GM12878 (cell line): Measurements from ENCODE around the gene CLUH. TPM values are rescaled to one million over a fixed set of nuclear protein-coding genes. Genes with fewer than 3 reads are reported as not detected.

Source experiments
- ATAC-seq: fragments of 200-7000 bp; cut with Tn5 transposase; 3 replicates; pipeline ENCODE4 v1.9.1; 2020; ENCODE audit warnings: mild to moderate bottlenecking, moderate library complexity
- BruUV-seq: library from RNA; stranded (reverse); fragments of 400-500 nt; replicated peaks from 2 replicates; lab custom pipeline; 2021; lab: Mats Ljungman, UMichigan
- CTCF ChIA-PET: fragments of 300-600 bp; sonication (Branson Sonifier 250); formaldehyde crosslinking; extraction: SDS; loops from one replicate; lab custom pipeline; 2021; ENCODE audit warnings: inconsistent platforms; lab: Yijun Ruan, JAX
- POLR2A ChIA-PET: fragments of 350-600 bp; formaldehyde crosslinking; extraction: SDS; loops from one replicate; lab custom pipeline; 2021; ENCODE audit warnings: inconsistent platforms; lab: Charles Lee
- RAD21 ChIA-PET: fragments of 300-600 bp; sonication (Branson Sonifier 250); formaldehyde crosslinking; loops from one replicate; lab custom pipeline; 2023; ENCODE audit warnings: antibody characterized with exemption; ENCODE audit not compliant: unreplicated experiment; lab: Charles Lee
- SMC1A ChIA-PET: fragments of 300-600 bp; sonication (Branson Sonifier 250); formaldehyde crosslinking; loops from one replicate; lab custom pipeline; 2023; ENCODE audit not compliant: unreplicated experiment, uncharacterized antibody; lab: Charles Lee
- DNase-seq: peaks from one replicate; pipeline ENCODE4 v3.0.0-alpha.2; 2011; ENCODE audit warnings: low read depth, low spot score
- FAIRE-seq: peaks from 3 replicates; lab custom pipeline; 2011; peaks lifted over from hg19 to GRCh38; lab: Jason Lieb, UNC
- H2AFZ ChIP-seq: 2 replicates; pipeline ENCODE4 v1.6.0; 2011; ENCODE audit warnings: low read depth, low read length, control low read depth; ENCODE audit not compliant: control insufficient read depth
- H3K27ac ChIP-seq: 2 replicates; pipeline ENCODE4 v1.5.1; 2011; ENCODE audit warnings: control low read depth; ENCODE audit not compliant: control insufficient read depth, insufficient read depth
- H3K27me3 ChIP-seq, 2 experiments: replicated peaks in 1 of 2; 2 replicates each; pipeline versions ENCODE4 v1.6.0 to v1.6.1; 2011; ENCODE audit warnings: low read length in 1 of 2; ENCODE audit not compliant: control insufficient read depth in 2 of 2, insufficient read depth in 2 of 2
- H3K36me3 ChIP-seq, 2 experiments: 2 replicates each; pipeline ENCODE4 v1.5.1; 2011; ENCODE audit warnings: low read length in 1 of 2; ENCODE audit not compliant: control insufficient read depth in 2 of 2, insufficient read depth in 2 of 2
- H3K4me1 ChIP-seq: 2 replicates; pipeline ENCODE4 v1.6.1; 2011; ENCODE audit warnings: mild to moderate bottlenecking, low read length, moderate library complexity, mixed read lengths; ENCODE audit not compliant: control insufficient read depth, insufficient read depth
- H3K4me2 ChIP-seq: 2 replicates; pipeline ENCODE4 v1.6.0; 2011; ENCODE audit warnings: control low read depth; ENCODE audit not compliant: control insufficient read depth, insufficient read depth
- H3K4me3 ChIP-seq: fragments of 200-600 bp; sonication (generic); 2 replicates; pipeline ENCODE4 v1.5.1; 2016
- H3K79me2 ChIP-seq: 2 replicates; pipeline ENCODE4 v1.6.0; 2011; ENCODE audit warnings: low read length; ENCODE audit not compliant: control insufficient read depth, insufficient read depth
- H3K9ac ChIP-seq: 2 replicates; pipeline ENCODE4 v1.8.0; 2011; ENCODE audit warnings: low read length, control low read depth, mixed read lengths; ENCODE audit not compliant: control insufficient read depth, insufficient read depth
- H3K9me3 ChIP-seq: replicated peaks from 3 replicates; pipeline ENCODE4 v1.5.1; 2011; ENCODE audit warnings: mild to moderate bottlenecking, low read length; ENCODE audit not compliant: control insufficient read depth, insufficient read depth
- H4K20me1 ChIP-seq: 2 replicates; pipeline ENCODE4 v1.6.0; 2011; ENCODE audit not compliant: control insufficient read depth, insufficient read depth
- BRCA1 ChIP-seq: IDR thresholded peaks from 2 replicates; pipeline ENCODE4 v1.6.1; 2011; ENCODE audit warnings: low read depth, low read length, improper control_type of control experiment
- SMARCA5 ChIP-seq: fragments of 450-650 bp; IDR thresholded peaks from 2 replicates; pipeline ENCODE4 v1.6.1; 2017; ENCODE audit warnings: mild to moderate bottlenecking
- WGBS: methylation state at CpG from one replicate; pipeline ENCODE4 v1.1.6; 2016; ENCODE audit warnings: low lambda C conversion rate; ENCODE audit not compliant: insufficient replicate concordance, insufficient coverage; ENCODE audit errors: missing lambda C conversion rate; 5-methylcytosine and 5-hydroxymethylcytosine counted together
- in situ Hi-C: fragments of 300-500 bp; cut with MboI; formaldehyde crosslinking; loops from 9 replicates; pipeline ENCODE4 v1.14.3; 2018; ENCODE audit warnings: mixed read lengths
- intact Hi-C: fragments of 100-400 bp; cut with micrococcal nuclease; formaldehyde crosslinking; loops from one replicate; pipeline ENCODE4 v1.14.2; 2022; ENCODE audit not compliant: unreplicated experiment
- polyA plus RNA-seq, 11 experiments: library from polyadenylated mRNA; depleted of rRNA in 4 of 11; unstranded in 6 of 11; stranded (reverse) in 5 of 11; fragments of >200 nt; fragmentation: Nextera tagmentation in 4 of 11; fragmentation: Illumina TruSeq in 1 of 11; extraction: Ambion mirVana in 4 of 11; extraction: Trizol in 1 of 11; gene quantifications; 1 replicate in 1 of 11; 2 replicates in 10 of 11; pipeline versions ENCODE4 v1.2.1 to v1.2.3, GENCODE V29; 2011 to 2016; ENCODE audit warnings: inconsistent platforms in 2 of 11, missing spikeins in 2 of 11, low read depth in 1 of 11
- total RNA-seq, 4 experiments: library from RNA; depleted of rRNA in 3 of 4; stranded (reverse); fragments of >200 nt in 3 of 4; fragmentation: Illumina TruSeq in 1 of 4; extraction: Trizol in 1 of 4; gene quantifications; 2 replicates each; pipeline versions ENCODE4 v1.2.1 to v1.2.3, GENCODE V29; 2013 to 2021
- TF ChIP-seq, protein P1 (sequence below): fragments of 450-650 bp; IDR thresholded peaks from 2 replicates; pipeline ENCODE4 v1.6.1; 2018; ENCODE audit warnings: borderline replicate concordance, mild to moderate bottlenecking; ENCODE audit not compliant: partially characterized antibody
- TF ChIP-seq, protein P2 (sequence below): IDR thresholded peaks from 2 replicates; pipeline ENCODE4 v1.6.1; 2012; ENCODE audit warnings: low read depth, low read length, improper control_type of control experiment

The CLUH gene
- total and polyA plus RNA-seq, 10 of the 15 experiments (the other 5 are each of a cell fraction or from before 2014, with no cell fraction given): 0.11 to 147 (median 60.2) TPM

DNA sequence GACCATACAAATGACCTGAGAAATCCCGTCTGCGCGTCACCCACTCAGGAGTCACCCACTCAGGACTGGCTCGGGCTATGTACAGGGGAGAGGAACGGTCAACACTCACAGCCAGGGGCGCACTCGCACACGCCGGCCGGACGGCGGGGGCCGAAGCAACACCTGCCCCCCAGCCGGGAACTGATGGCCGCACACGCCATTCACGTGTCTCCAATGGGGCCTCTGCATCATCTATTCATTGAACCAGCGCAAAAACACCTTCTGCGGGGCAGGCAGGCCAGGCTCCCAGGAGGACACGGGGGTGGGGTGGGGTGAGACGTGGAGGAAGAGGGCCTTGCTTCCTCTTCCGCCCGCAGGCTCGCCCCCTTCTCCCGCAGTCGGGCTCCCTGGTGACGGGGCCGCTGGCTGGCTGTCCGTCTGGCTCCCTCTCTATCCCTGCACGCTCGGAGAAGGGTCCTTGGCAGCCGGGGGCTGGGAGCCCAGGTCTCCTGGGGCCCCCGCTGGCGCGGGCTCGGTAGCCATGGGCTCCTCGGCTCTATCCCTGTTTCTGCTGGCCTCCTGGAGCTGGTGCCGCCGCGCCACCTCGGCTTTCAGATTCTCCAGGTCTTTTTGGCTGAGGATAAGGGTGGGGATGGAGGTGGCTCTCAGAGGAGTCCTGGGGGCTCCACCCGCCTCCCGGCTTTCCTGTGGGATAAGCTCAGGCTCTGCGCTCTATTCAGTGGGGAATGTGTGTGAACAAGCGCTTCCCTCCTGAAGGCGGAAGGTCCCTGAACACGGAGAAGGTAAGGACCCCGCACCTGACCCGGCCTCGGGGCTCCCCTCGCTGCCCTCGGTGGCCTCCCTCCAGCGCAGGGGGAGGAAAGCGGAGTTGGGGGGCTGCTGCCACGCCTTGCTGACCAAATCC, 21.1 kb downstream of the CLUH start:
- ChIA-PET RAD21 (no interaction called here), SMC1A (no interaction called here), POLR2A (no interaction called here), CTCF (no interaction called here)
- no peak overlapping the region for H3K9ac ChIP-seq
- H3K4me2 ChIP-seq: no peak overlapping the region
- H2AFZ ChIP-seq: no peak overlapping the region
- no peaks in the 10 kb centered on the region for H3K79me2 ChIP-seq
- intact Hi-C loops: no loop called here
- WGBS: 61% methylated on average over 52 of the region's 55 CpGs
- BruUV-seq: no TSS peak
- no peaks in the 10 kb centered on the region for H3K9me3 ChIP-seq
- no peaks in the 10 kb centered on the region for H3K27me3 ChIP-seq
- no peak overlapping the region for H3K4me3 ChIP-seq
- no peak overlapping the region for H3K27ac ChIP-seq
- in situ Hi-C loops: no loop called here
- H4K20me1 ChIP-seq: no peaks in the 10 kb centered on the region
- DNase-seq: no peak
- no peak for ATAC-seq
- H3K4me1 ChIP-seq: no peaks in the 10 kb centered on the region
- peaks cover 0 to 31% of the 10 kb centered on the region in 2 experiments; a peak in 2 of 4 replicates for H3K36me3 ChIP-seq
- TF ChIP-seq, protein P1, sequence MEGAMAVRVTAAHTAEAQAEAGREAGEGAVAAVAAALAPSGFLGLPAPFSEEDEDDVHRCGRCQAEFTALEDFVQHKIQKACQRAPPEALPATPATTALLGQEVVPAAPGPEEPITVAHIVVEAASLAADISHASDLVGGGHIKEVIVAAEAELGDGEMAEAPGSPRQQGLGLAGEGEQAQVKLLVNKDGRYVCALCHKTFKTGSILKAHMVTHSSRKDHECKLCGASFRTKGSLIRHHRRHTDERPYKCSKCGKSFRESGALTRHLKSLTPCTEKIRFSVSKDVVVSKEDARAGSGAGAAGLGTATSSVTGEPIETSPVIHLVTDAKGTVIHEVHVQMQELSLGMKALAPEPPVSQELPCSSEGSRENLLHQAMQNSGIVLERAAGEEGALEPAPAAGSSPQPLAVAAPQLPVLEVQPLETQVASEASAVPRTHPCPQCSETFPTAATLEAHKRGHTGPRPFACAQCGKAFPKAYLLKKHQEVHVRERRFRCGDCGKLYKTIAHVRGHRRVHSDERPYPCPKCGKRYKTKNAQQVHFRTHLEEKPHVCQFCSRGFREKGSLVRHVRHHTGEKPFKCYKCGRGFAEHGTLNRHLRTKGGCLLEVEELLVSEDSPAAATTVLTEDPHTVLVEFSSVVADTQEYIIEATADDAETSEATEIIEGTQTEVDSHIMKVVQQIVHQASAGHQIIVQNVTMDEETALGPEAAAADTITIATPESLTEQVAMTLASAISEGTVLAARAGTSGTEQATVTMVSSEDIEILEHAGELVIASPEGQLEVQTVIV: no peak
- TF ChIP-seq BRCA1 (no peak), SMARCA5 (no peak)
- TF ChIP-seq, protein P2, sequence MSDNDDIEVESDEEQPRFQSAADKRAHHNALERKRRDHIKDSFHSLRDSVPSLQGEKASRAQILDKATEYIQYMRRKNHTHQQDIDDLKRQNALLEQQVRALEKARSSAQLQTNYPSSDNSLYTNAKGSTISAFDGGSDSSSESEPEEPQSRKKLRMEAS: no peak
- no peak for FAIRE-seq
